GM12864 (cell line): ENCODE measurements around the gene CBX8.

Source experiments
- DNase-seq: peaks from one replicate; pipeline ENCODE4 v3.0.0-alpha.2; 2011; ENCODE audit warnings: low read depth
- H3K4me3 ChIP-seq: 2 replicates; pipeline ENCODE4 v1.5.1; 2011; ENCODE audit warnings: mild to moderate bottlenecking, low read depth, low read length, control low read depth
- TF ChIP-seq, protein P1 (sequence below): IDR thresholded peaks from 2 replicates; pipeline ENCODE4 v1.5.1; 2011; ENCODE audit warnings: low read depth, mild to moderate bottlenecking, moderate library complexity, low read length, control low read depth, inconsistent platforms; ENCODE audit errors: missing control alignments

Gene CBX8

DNA sequence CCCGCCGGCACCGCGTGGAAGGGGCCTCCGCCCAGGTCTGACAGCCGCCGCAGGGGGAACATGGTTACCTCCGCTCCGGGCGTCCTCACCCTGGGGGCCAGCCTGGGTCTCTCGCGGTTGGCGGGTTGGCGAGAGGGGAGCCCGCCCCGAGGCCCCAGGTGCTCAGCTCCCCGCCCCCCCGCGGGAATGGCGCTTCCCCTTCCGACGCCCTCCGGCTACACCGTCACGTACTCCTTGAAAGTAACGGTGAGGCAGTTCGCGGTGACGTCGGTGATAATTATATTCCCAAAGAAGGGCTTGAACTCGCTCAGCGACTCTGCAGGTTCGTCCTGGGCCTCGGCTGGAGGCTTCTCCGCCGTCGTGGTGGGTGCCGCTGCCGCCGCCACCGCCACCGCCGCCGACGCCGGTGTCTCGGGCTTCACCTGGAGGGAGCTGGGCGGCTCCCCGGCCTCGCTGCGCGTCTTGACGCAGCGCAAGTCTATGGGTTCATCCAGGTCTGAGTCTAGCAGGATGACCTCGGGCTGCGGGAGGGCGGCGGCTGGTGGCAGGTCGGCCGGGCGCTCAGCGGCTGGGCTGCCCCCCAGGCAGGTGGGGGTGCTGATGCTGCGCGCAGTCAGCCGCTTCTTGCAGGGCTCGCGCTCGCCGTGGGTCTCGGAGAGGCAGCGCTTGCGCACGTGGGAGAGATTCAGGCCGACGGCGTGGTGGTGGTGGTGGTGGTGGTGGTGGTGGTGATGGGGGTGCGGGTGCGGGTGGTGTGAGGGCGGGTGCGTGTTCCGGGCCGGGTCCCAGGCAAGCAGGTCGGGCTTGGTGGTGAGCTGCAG lies 37.1 kb upstream of the CBX8 start:
- DNase-seq: no peak
- H3K4me3 ChIP-seq: no peak overlapping the region
- TF ChIP-seq, protein P1, sequence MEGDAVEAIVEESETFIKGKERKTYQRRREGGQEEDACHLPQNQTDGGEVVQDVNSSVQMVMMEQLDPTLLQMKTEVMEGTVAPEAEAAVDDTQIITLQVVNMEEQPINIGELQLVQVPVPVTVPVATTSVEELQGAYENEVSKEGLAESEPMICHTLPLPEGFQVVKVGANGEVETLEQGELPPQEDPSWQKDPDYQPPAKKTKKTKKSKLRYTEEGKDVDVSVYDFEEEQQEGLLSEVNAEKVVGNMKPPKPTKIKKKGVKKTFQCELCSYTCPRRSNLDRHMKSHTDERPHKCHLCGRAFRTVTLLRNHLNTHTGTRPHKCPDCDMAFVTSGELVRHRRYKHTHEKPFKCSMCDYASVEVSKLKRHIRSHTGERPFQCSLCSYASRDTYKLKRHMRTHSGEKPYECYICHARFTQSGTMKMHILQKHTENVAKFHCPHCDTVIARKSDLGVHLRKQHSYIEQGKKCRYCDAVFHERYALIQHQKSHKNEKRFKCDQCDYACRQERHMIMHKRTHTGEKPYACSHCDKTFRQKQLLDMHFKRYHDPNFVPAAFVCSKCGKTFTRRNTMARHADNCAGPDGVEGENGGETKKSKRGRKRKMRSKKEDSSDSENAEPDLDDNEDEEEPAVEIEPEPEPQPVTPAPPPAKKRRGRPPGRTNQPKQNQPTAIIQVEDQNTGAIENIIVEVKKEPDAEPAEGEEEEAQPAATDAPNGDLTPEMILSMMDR: no peak

DNA sequence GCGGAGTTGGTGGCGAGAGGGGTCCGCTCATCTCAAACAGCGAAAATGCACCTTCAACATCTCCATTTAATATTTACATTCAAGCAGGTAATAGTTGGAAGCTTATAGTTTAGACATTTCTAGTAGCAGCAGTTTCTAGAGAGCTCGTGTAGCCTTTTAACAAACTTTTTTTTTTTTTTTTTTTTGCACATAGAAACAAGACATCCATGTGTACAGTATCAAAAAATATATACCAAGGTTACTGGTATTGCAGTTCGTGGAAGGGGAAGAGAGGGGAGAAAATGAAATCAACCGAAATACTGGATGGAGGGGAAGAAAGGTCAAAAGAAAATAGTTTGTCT lies 36.2 kb upstream of the CBX8 start:
- TF ChIP-seq, protein P1: no peak
- no peak for DNase-seq
- no peak overlapping the region for H3K4me3 ChIP-seq

DNA sequence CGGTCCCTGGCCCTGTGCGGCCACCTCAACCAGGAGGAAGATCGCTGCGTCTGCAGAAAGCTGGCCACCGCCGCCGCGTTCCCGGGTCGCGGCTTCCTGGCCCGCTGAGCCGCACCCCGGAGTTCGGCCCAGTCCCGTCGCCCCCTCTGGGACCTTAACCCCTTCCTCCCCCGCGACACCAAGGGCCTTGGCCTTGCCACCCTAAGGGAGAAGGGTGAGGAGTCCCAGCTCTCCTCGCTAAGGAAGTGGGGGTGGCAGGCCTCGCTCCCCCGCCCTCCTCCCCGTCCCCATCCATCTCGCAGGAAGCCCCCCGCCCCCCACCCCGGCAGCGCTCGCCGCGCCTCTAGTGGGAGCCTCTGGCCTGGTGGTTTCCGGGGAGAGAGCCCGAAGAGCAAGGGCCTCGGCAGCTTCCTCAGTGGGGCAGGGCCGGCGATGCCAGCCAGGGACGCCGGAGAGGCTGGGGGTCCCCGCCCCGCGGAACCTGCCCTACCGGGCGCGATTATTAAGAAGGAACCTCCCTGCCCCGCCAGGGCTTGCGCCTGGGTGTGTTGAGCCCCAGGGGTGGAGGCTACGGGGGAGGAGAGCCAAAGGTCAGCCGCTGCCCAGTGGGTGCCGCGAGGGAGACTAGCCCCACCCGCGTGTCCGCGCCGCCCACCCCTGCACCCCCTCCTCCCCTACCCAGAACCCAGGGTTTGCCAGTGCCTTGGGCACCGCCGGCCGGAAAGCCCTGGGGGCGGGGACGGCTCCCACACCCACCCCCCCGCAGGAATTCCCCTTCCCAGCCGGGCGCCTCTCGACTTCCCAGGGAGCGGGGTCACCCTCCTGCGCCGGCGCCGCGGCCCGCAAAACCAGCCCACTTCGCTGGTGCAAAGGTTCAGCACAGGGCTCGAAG lies 35.6 kb upstream of the CBX8 start:
- no peak overlapping the region for H3K4me3 ChIP-seq
- DNase-seq: no peak
- TF ChIP-seq, protein P1: no peak

DNA sequence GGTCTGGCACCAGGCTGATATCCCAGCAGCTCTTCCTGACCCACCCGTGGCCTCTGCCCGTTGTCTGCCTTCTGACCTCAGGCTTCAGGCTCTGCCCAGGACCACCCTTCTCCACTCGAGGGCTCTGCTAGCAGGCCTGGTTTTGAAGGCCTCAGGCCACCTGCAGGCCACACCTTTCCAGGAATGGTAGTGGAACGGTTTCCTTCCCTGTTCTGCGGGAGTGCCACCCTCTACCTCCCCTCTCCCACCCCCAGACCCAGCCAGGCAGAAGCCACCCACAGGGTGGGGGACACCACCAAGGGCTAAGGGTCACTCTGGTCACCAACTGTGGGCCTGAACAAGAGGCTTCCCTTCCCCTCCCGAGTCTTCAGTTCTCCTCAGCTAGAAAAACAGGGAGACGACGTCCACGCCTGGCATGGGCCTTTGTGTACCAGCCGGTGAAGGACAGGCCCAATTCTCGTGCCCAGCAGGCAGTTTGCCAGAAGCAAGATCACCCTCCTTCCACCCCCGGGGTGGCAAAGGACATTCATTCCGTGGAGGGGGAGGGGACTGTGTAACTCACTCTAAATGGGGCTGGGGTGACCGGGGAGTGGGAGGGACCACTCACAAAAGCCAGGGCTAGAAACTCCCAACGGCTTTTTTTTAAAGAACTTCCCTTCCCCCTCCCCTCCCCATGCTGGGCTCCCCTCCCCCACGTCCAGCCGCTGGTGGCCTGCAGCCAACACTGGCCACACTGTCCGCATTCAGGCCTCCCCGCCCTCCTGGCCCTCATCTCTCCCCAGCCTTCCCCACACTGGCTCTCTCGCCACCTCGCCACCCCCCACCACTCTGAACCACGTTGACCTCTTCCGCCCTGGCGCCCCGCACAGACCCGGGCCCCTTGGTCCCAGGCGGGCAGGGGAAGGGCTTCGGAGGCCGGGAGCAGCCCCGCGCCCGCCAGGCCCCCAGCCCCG lies 34.7 kb upstream of the CBX8 start:
- H3K4me3 ChIP-seq: no peak overlapping the region
- TF ChIP-seq, protein P1: no peak
- DNase-seq: no peak

DNA sequence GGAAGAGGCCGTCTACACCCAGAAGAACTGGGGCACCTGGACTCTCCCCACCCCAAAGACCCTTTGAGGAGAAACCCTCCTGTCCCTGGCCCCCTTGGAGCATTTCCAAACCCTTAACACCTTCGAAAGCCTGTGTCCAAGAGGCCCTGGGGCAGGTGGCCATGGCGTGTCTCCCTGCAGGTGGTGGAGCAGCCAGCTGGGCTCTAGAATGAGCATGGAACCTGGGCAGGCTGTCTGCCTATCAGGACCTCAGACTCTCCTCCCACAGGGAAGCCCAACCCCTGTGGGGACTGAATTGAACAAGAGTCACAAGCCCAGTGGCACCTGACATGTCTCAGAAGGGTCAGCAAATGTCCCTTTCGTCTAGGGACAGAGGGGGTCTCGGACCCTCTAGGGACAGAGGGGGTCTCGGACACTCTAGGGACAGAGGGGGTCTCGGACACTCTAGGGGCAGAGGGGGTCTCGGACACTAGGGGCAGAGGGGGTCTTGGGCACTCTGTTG lies 33.9 kb upstream of the CBX8 start:
- TF ChIP-seq, protein P1: no peak
- no peak overlapping the region for H3K4me3 ChIP-seq

DNA sequence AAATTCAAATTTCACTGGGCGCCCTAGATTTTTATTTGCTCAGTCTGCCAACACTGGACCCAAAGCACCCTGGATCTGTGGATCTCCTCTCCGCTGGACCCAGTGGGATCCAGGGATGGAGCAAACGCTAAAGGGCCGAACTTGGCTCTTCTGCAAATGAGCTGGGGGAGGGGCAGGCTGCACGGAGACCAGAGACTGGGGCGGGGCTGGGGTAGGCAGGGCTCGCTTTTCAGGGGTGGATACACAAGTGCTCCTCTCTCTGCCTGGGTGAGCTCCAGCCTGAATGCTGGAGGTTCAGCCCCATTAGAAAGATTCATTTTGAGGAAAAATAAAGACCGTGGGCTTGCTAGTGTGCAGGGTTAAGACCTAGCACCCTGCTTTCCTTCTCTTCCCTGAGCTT lies 33.4 kb upstream of the CBX8 start:
- TF ChIP-seq, protein P1: no peak
- DNase-seq: no peak
- H3K4me3 ChIP-seq: no peak overlapping the region

More for the DNA sequence above, 33.9 kb upstream of the CBX8 start:
- no peak for DNase-seq
